ENCODE measurements around the gene CDY2A. TPM values are rescaled to one million over a fixed set of nuclear protein-coding genes. Genes with fewer than 3 reads are reported as not detected.

CDY2A gene
- total RNA-seq, 2 experiments from 2014 or later, result not detected

Other genes starting within 250 kb of the CDY2A start
- not detected for gene CDY2B, start 145.6 kb upstream of the CDY2A start, total RNA-seq